ENCODE measurements around the gene ANXA11. TPM values are rescaled to one million over a fixed set of nuclear protein-coding genes. Genes with fewer than 3 reads are reported as not detected.
"Not testable (repeated sequence)": the region's sequence is repeated elsewhere in the genome, so short reads cannot be mapped to it uniquely, and the experiment has no call there.

The ANXA11 gene
- total RNA-seq, 4 donors from 2014 or later = 126 to 213 (median 166) TPM

- 25% methylated on average over 8 of the region's 8 CpGs for WGBS
- intact Hi-C loops (cut with DNase I) = no loop called here
- peak overlapping the region in 1 of 4 donors; percentile 14 for H3K4me3 ChIP-seq
Observed at GRCh38 chr10:80136134-80136571, 69.2 kb downstream of the ANXA11 start.

GRCh38 chr10:80133687-80134086, 71.7 kb downstream of the ANXA11 start:
- H3K36me3 ChIP-seq; H3K9me3 ChIP-seq; DNase-seq (ENCODE audit: extremely low spot score); intact Hi-C loops (cut with DNase I): not testable (repeated sequence)
- H3K4me3 ChIP-seq = peak overlapping the region; percentile 53 to 65 (median 56)
- WGBS = 80% methylated on average over 9 of the region's 9 CpGs
- H3K27me3 ChIP-seq = peaks cover 0 to 58% (median 11%) of the 10 kb centered on the region in 4 donors
- peaks cover 34 to 56% (median 53%) of the 10 kb centered on the region in 4 donors for H3K4me1 ChIP-seq
- H3K27ac ChIP-seq (replicated peaks in 1 of 4) = peak overlapping the region; percentile 70 to 82 (median 80)

More at GRCh38 chr10:80136134-80136571, 69.2 kb downstream of the ANXA11 start:
- TF ChIP-seq EP300 (IDR thresholded peaks at IDR 0.05) (no peak), CTCF (IDR thresholded peaks at IDR 0.05) (no peak), POLR2AphosphoS5 (IDR thresholded peaks at IDR 0.05) (peak; percentile 55 to 62), POLR2A (IDR thresholded peaks at IDR 0.05; ENCODE audit: low read depth) (no peak)
- Histone ChIP-seq H3K9me3 (no peaks in the 10 kb centered on the region), H3K4me1 (peaks cover 34 to 56% (median 53%) of the 10 kb centered on the region in 4 donors), H3K27ac (replicated peaks in 1 of 4) (peak overlapping the region; percentile 61 to 83 (median 78)), H3K27me3 (peaks cover 0 to 68% (median 11%) of the 10 kb centered on the region in 4 donors), H3K36me3 (no peaks in the 10 kb centered on the region)
- DNase-seq (ENCODE audit: extremely low spot score) = no peak

GRCh38 chr10:80133206-80133605, 72.1 kb downstream of the ANXA11 start:
- no peak for DNase-seq (ENCODE audit: extremely low spot score)
- Histone ChIP-seq H3K4me3 (peak overlapping the region; percentile 53 to 65 (median 56)), H3K27me3 (peaks cover 0 to 54% (median 11%) of the 10 kb centered on the region in 4 donors), H3K4me1 (peaks cover 33 to 51% (median 51%) of the 10 kb centered on the region in 4 donors), H3K27ac (replicated peaks in 1 of 4) (peak overlapping the region; percentile 70 to 82 (median 80)), H3K36me3 (no peaks in the 10 kb centered on the region), H3K9me3 (no peaks in the 10 kb centered on the region)
- TF ChIP-seq POLR2A (IDR thresholded peaks at IDR 0.05; ENCODE audit: low read depth) (no peak), CTCF (IDR thresholded peaks at IDR 0.05) (no peak), POLR2AphosphoS5 (IDR thresholded peaks at IDR 0.05) (peak; percentile 19 to 73), EP300 (IDR thresholded peaks at IDR 0.05) (no peak)
- intact Hi-C loops (cut with DNase I) = no loop called here
- 36% methylated on average over 6 of the region's 6 CpGs for WGBS

GRCh38 chr10:80132299-80133139, 72.8 kb downstream of the ANXA11 start, which contains the start of gene PLAC9:
TSS of gene PLAC9 (plus strand) at chr10:80132730. CDS start at chr10:80132763, 33 bp downstream.
- DNase-seq (ENCODE audit: extremely low spot score) = no peak
- Histone ChIP-seq H3K27ac (replicated peaks in 1 of 4) (peak within 1 kb of the TSS; percentile 70 to 82 (median 80)), H3K27me3 (peaks cover 0 to 48% (median 11%) of the 10 kb centered on the region in 4 donors), H3K4me1 (peaks cover 26 to 45% (median 44%) of the 10 kb centered on the region in 4 donors), H3K36me3 (no peaks in the 10 kb centered on the region), H3K4me3 (peak within 1 kb of the TSS; percentile 53 to 65 (median 56)), H3K9me3 (no peaks in the 10 kb centered on the region)
- intact Hi-C loops (cut with DNase I) = no loop called here
- peak; percentile 25 to 64 for TF ChIP-seq POLR2AphosphoS5 (IDR thresholded peaks at IDR 0.05)
- TF ChIP-seq EP300 (IDR thresholded peaks at IDR 0.05) = no peak
- WGBS = 4% methylated on average over 25 of the region's 58 CpGs

- TF ChIP-seq POLR2AphosphoS5 (IDR thresholded peaks at IDR 0.05) (no peak), CTCF (IDR thresholded peaks at IDR 0.05) (no peak), EP300 (IDR thresholded peaks at IDR 0.05) (no peak), POLR2A (IDR thresholded peaks at IDR 0.05; ENCODE audit: low read depth) (no peak)
- intact Hi-C loops (cut with DNase I) = no loop called here
- no peak overlapping the region for H3K4me3 ChIP-seq
- H3K27me3 ChIP-seq = peaks cover 0 to 39% (median 11%) of the 10 kb centered on the region in 4 donors
- H3K36me3 ChIP-seq = no peaks in the 10 kb centered on the region
- H3K27ac ChIP-seq (replicated peaks in 1 of 4) = peak overlapping the region in 2 of 4 donors; percentile 13 to 16
- H3K9me3 ChIP-seq = no peaks in the 10 kb centered on the region
- no peak for DNase-seq (ENCODE audit: extremely low spot score)
- 88% methylated on average over 6 of the region's 6 CpGs for WGBS
- peaks cover 16 to 35% (median 34%) of the 10 kb centered on the region in 4 donors for H3K4me1 ChIP-seq
Observed at GRCh38 chr10:80131499-80131901, 73.8 kb downstream of the ANXA11 start.

All from esophagus muscularis mucosa (tissue), 4 donors.